UCSD-AML1 (cell line): ENCODE results near the gene MSI2.
"Not testable (repeated sequence)": the region's sequence is repeated elsewhere in the genome, so short reads cannot be mapped to it uniquely, and the experiment has no call there.

Experiments
- DNase-seq: peaks from one replicate; lab custom pipeline; 2025; ENCODE audit not compliant: unreplicated experiment; lab: John Stamatoyannopoulos, UW

MSI2 gene

GRCh38 chr17:57493625-57494024 is 237.3 kb downstream of the MSI2 start:
- no peak for DNase-seq

- DNase-seq, result no peak
Measured at GRCh38 chr17:57494443-57494842, 238.1 kb downstream of the MSI2 start.

GRCh38 chr17:57495771-57496170 is 239.4 kb downstream of the MSI2 start:
- no peak for DNase-seq

DNA sequence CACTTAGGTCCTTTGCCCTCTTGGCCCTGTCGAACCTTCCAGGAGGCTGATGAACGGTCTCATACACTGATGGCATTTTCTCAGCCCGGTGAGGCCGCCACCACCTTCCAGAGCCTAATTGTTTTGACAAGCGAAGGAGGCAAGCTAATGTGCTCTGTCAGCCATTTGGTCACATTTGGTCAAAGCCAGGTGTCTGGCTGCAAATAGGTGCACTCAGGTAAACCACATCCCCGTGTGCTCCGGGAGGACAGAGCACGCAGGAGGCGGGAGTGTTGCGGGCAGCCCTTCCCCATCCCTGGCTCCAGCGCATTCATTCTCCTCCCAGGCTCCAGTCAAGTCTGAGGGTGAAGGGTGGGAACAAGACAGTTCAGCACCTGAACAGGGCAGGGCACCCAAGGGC is 240.1 kb downstream of the MSI2 start:
- DNase-seq, result no peak

GRCh38 chr17:57498443-57498842 is 242.1 kb downstream of the MSI2 start:
- DNase-seq, result no peak

DNA sequence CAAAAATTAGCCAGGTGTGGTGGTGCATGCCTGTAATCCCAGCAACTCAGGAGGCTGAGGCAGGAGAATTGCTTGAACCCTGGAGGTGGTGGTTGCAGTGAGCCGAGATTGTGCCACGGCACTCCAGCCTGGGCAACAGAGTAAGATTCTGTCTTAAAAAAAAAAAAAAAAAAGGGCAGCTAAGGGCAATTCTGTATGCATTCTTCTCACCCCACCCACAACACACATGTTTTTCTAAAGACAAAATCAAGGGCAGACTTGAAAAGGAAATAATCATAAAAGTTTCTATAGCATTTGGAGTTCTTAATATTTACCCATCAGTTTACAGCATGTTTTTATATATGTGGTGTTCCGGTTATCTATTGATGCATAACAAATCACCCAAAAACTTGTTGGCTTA is 242.9 kb downstream of the MSI2 start:
- not testable (repeated sequence) for DNase-seq

GRCh38 chr17:57499648-57500049 is 243.3 kb downstream of the MSI2 start:
- no peak for DNase-seq

- no peak for DNase-seq
Measured at GRCh38 chr17:57501016-57501415, 244.7 kb downstream of the MSI2 start.

GRCh38 chr17:57502022-57502421 is 245.7 kb downstream of the MSI2 start:
- no peak for DNase-seq

DNA sequence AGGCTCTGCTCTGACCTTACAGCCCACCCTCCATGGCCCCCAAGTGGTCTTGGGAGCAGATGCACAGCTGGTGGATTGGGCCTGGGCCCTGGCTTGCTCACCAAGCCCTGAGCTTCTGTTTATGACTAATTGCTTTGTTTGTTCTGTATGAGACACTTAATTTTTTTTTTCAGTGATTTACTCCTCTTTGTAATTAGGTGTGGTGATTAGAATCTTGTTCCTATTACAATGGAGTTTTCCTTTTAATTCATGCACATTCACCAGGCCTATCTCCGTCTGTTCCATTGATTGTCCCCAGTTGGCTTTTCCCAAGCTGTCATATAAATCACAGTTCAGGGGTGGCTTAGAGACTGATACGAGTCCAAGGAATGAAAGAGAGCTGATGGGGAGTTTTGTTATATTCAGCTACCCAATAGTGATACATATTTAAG is 246.5 kb downstream of the MSI2 start:
- DNase-seq, result no peak

GRCh38 chr17:57504208-57504607 is 247.9 kb downstream of the MSI2 start:
- DNase-seq, result no peak

DNA sequence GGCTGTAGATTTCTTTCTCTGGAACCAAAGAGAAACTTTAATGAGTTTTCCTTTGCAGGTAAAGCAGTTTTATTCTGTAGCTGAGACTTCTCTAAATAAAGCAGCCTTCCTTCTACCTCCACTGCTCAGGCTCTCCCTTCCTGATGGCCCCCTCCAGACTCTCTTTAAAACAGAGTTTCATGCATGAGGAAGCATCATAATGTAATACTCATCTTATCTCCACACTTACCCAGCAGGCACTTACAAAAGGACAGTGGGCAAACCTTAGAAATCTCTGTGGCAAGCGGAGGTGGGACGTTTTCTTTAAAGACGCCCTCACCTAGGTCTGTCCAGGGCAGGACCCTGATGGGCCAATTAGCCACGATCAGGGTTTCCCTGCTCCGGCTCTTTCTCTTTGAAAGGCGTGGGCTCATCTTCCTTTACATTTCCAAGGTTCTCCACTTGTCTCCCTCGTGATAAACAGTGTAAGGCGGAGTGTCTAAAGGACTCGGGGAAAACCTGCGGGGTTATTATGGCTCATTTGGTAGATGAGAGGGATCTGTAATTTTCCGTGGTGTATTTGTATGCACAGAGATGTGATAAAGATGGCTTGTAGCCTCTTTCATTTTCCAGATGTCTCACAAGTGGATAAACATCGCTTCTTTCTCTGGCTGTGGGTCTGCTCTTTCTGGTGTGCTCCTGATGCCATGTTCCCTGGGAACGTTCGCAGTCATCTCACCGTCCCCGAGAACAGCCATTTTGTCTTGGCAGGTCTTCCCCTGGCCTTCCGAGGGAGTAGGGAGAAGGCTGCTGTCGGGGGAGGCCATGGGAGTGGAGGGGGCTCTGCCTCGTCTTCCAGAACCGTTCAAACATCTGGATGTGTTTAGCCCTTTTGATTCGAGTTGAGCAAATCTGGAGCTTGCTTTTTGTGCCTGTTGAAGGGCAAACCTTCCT is 249.8 kb downstream of the MSI2 start:
- DNase-seq, result no peak

- DNase-seq, result no peak
Measured at GRCh38 chr17:57506774-57507127, 250.4 kb downstream of the MSI2 start.

DNA sequence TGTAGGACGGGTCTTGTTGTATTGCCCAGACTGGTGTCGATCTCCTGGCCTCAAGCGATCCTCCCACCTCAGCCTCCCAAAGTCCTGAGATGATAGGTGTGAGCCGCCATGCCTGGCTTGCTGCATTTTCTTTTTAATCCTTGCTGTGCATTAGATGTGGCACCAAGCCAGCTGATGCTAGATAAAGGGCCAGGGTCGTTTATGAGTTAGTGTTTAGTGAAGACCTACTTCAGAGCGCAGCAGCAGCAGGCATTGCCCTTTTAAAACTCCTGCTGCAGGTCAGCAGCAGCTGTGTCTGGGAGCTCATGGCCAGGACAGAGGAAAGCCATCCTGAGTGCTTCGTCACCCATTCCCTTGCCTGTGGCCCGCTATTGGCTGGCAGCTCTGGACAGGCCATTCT is 251.5 kb downstream of the MSI2 start:
- DNase-seq, result no peak

DNA sequence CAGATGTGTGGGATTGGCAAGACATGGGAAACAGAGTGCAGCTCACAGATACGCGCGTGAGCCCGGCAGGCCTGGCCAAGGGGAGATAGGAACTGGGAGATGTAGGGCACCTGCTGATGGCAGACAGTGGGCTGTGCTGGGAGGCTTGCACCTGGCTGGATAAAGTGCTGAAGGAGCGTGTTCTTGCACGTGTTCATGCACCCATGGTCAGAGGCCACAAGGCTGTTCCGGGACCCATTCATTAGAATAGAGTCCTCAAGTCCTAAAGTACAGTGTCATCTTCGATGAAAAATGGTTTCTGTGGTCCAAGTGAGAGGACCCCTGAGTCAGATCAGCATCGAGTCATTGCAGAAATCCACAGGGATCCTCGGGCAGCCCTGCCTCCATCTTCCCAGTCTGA is 252.3 kb downstream of the MSI2 start:
- DNase-seq, result no peak

- DNase-seq, result no peak
Measured at GRCh38 chr17:57511475-57512123, 255.3 kb downstream of the MSI2 start.

GRCh38 chr17:57512258-57512657 is 255.9 kb downstream of the MSI2 start:
- no peak for DNase-seq

GRCh38 chr17:57512691-57513090 is 256.4 kb downstream of the MSI2 start:
- no peak for DNase-seq

GRCh38 chr17:57513569-57513968 is 257.2 kb downstream of the MSI2 start:
- no peak for DNase-seq

DNA sequence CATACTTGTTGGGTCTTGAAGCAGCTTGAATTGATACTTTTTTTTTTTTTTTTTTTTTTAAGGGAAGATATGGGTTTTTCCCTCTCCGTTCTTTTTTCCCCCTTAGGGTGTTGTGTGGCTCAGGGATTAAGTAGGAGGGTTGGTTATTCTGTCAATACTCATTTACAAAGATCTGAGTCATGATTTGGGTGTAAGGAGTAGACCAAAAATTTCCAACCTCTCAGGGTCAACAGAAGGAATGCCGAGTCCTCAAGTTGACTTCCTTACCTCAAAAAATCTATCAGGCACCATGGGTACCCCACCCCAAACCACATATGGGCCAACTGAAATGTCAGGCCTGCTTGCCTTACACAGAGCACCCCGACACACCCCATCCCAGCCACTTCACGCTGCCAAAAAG is 258.3 kb downstream of the MSI2 start:
- no peak for DNase-seq

DNA sequence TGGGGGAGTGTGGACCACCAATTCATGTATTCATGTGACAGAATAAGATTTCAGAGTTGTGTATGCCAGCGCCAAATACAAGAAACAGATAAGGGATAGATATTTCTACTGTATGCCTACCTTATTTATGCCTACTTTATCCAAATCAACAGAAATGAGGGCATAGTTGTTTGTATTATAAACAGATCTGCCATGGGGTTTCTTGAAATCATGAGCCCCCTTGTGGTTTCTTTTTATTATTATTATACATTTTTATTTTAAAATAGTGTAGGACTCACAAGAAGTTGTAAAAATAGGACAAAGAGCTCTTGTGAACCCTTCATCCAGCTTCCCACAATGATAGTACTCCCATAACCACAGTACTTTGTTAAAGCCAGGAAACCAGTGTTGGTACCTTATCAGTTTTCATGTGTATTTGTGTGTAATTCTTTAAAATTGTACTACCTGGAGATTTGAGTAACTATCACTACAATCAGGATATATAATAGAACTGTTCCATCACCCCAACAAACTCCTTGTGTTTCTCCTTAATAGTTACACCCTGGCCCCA is 259.4 kb downstream of the MSI2 start:
- no peak for DNase-seq
